Panc1 (cell line): Measurements from ENCODE around the gene NKX1-2.

ENCODE experiments used
- CTCF ChIP-seq: fragments of 450-650 bp; IDR thresholded peaks from 2 replicates; pipeline ENCODE4 v1.5.1; 2017; ENCODE audit warnings: mild to moderate bottlenecking
- POLR2AphosphoS5 ChIP-seq: IDR thresholded peaks from 2 replicates; pipeline ENCODE4 v1.6.1; 2012; ENCODE audit warnings: mild to moderate bottlenecking, low read depth, low read length, moderate library complexity
- REST ChIP-seq, 2 experiments: IDR thresholded peaks; 2 replicates each; pipeline ENCODE4 v1.6.1; 2011 to 2012; ENCODE audit warnings: low read depth in 2 of 2, control low read depth in 1 of 2, low read length in 1 of 2, mild to moderate bottlenecking in 1 of 2, moderate library complexity in 1 of 2; ENCODE audit not compliant: insufficient read depth in 1 of 2
- SIN3A ChIP-seq: IDR thresholded peaks from 2 replicates; pipeline ENCODE4 v1.6.1; 2012; ENCODE audit warnings: low read depth, mild to moderate bottlenecking, low read length, moderate library complexity, borderline replicate concordance; ENCODE audit not compliant: insufficient read depth
- TCF7L2 ChIP-seq: IDR thresholded peaks from 2 replicates; pipeline ENCODE4 v1.6.1; 2011; ENCODE audit warnings: mild to moderate bottlenecking, low read depth, low read length, inconsistent platforms

- TF ChIP-seq CTCF (no peak), REST (IDR thresholded peaks at IDR 0.05; ENCODE audit: insufficient read depth in 1 of 2, low read depth in 2 of 2, low read length in 1 of 2) (no peak), SIN3A (no peak), POLR2AphosphoS5 (no peak), TCF7L2 (no peak)
Measured at GRCh38 chr10:124409696-124410095, 40.1 kb downstream of the NKX1-2 start.
